ENCODE measurements around the gene ANKRD33B. TPM values are rescaled to one million over a fixed set of nuclear protein-coding genes. Genes with fewer than 3 reads are reported as not detected.

Gene ANKRD33B
- total and polyA plus RNA-seq, 9 of the 15 experiments (the other 6 are each of a cell fraction or from before 2014, with no cell fraction given), result 0.10 to 1.7 (median 0.40) TPM

GRCh38 chr5:10595672-10596309 lies 31.9 kb downstream of the ANKRD33B start (continued):
- TF ChIP-seq ZMIZ1 (IDR thresholded peaks at IDR 0.05; ENCODE audit: low read depth in 2 of 2, low read length in 2 of 2), result no peak
- TF ChIP-seq MEF2D (tag; conservative IDR thresholded peaks at IDR 0.05; ENCODE audit: low read depth), result 0 out of 2 replicates have a peak, but pooled peaks have one; percentile 32
- no peak for TF ChIP-seq NR0B1 (IDR thresholded peaks at IDR 0.05; ENCODE audit: partially characterized antibody)
- no peak for TF ChIP-seq MCM2 (IDR thresholded peaks at IDR 0.05; ENCODE audit: low read depth)
- TF ChIP-seq PYGO2 (tag; IDR thresholded peaks at IDR 0.05), result no peak
- no peak for TF ChIP-seq ILF3 (IDR thresholded peaks at IDR 0.05; ENCODE audit: borderline replicate concordance)
- no peak for TF ChIP-seq UBTF (IDR thresholded peaks at IDR 0.05; ENCODE audit: borderline replicate concordance in 1 of 2, low read depth in 2 of 2, low read length in 2 of 2)
- peak; percentile 76 for TF ChIP-seq SMARCE1 (IDR thresholded peaks at IDR 0.05)
- peak; percentile 66 to 73; a peak in 3 of 4 replicates for TF ChIP-seq FOXK2 (conservative IDR thresholded peaks at IDR 0.05 in 1 of 2, IDR thresholded peaks at IDR 0.05 in 1 of 2; ENCODE audit: low read depth in 2 of 2)
- TF ChIP-seq YBX1 (IDR thresholded peaks at IDR 0.05), result no peak
- TF ChIP-seq POLR2AphosphoS2 (IDR thresholded peaks at IDR 0.05; ENCODE audit: low read length), result no peak
- TF ChIP-seq ZNF740 (CRISPR knock-in tag; IDR thresholded peaks at IDR 0.05), result no peak
- no peak for TF ChIP-seq ZNF740 (tag; IDR thresholded peaks at IDR 0.05)
- no peak for TF ChIP-seq GABPA (tag; conservative IDR thresholded peaks at IDR 0.05; ENCODE audit: low read depth)
- no peak for TF ChIP-seq ZFP1 (CRISPR knock-in tag; IDR thresholded peaks at IDR 0.05)
- TF ChIP-seq NCOA6 (IDR thresholded peaks at IDR 0.05), result no peak
- TF ChIP-seq ZFP91 (CRISPR knock-in tag; IDR thresholded peaks at IDR 0.05), result no peak
- TF ChIP-seq ZNF133 (CRISPR knock-in tag; IDR thresholded peaks at IDR 0.05), result no peak
- no peak for TF ChIP-seq RBM39 (optimal IDR thresholded peaks at IDR 0.05; ENCODE audit: low read depth, low read length)

All from K562 (cell line).